ENCODE measurements around the gene SRBD1.
"Not testable (repeated sequence)": the region's sequence is repeated elsewhere in the genome, so short reads cannot be mapped to it uniquely, and the experiment has no call there.

Gene SRBD1

GRCh38 chr2:45426025-45426424, 185.0 kb downstream of the SRBD1 start:
- not testable (repeated sequence) for DNase-seq (ENCODE audit: low read depth)

- no peak for DNase-seq (ENCODE audit: low read depth)
These were observed 188.1 kb downstream of the SRBD1 start for GRCh38 chr2:45422921-45423320.

- no peak for DNase-seq (ENCODE audit: low read depth)
These were observed 192.5 kb downstream of the SRBD1 start for GRCh38 chr2:45418532-45418931.

- no peak for DNase-seq (ENCODE audit: low read depth)
These were observed 195.4 kb downstream of the SRBD1 start for GRCh38 chr2:45415534-45416123.

GRCh38 chr2:45412754-45413379, 198.2 kb downstream of the SRBD1 start:
- no peak for DNase-seq (ENCODE audit: low read depth)

- DNase-seq (ENCODE audit: low read depth) = no peak
These were observed 201.4 kb downstream of the SRBD1 start for GRCh38 chr2:45409677-45410076.

GRCh38 chr2:45406621-45407020, 204.4 kb downstream of the SRBD1 start:
- no peak for DNase-seq (ENCODE audit: low read depth)

- DNase-seq (ENCODE audit: low read depth) = no peak
These were observed 206.2 kb downstream of the SRBD1 start for GRCh38 chr2:45404807-45405297.

- DNase-seq (ENCODE audit: low read depth) = no peak
These were observed 208.0 kb downstream of the SRBD1 start for GRCh38 chr2:45403036-45403435.

GRCh38 chr2:45401431-45401922, 209.6 kb downstream of the SRBD1 start:
- DNase-seq (ENCODE audit: low read depth) = no peak

- DNase-seq (ENCODE audit: low read depth) = no peak
These were observed 211.9 kb downstream of the SRBD1 start for GRCh38 chr2:45399040-45399784.

- DNase-seq (ENCODE audit: low read depth) = no peak
These were observed 213.8 kb downstream of the SRBD1 start for GRCh38 chr2:45397292-45397691.

- no peak for DNase-seq (ENCODE audit: low read depth)
These were observed 214.4 kb downstream of the SRBD1 start for GRCh38 chr2:45396671-45397070.

- DNase-seq (ENCODE audit: low read depth) = no peak
These were observed 216.2 kb downstream of the SRBD1 start for GRCh38 chr2:45394842-45395241.

- no peak for DNase-seq (ENCODE audit: low read depth)
These were observed 216.9 kb downstream of the SRBD1 start for GRCh38 chr2:45394216-45394615.

GRCh38 chr2:45391866-45392265, 219.2 kb downstream of the SRBD1 start:
- no peak for DNase-seq (ENCODE audit: low read depth)

GRCh38 chr2:45390861-45391260, 220.2 kb downstream of the SRBD1 start:
- no peak for DNase-seq (ENCODE audit: low read depth)

GRCh38 chr2:45390441-45390840, 220.6 kb downstream of the SRBD1 start:
- DNase-seq (ENCODE audit: low read depth) = no peak

- DNase-seq (ENCODE audit: low read depth) = no peak
These were observed 222.4 kb downstream of the SRBD1 start for GRCh38 chr2:45388541-45389100.

- DNase-seq (ENCODE audit: low read depth) = no peak
These were observed 228.3 kb downstream of the SRBD1 start for GRCh38 chr2:45382744-45383143.

GRCh38 chr2:45380131-45380836, 230.8 kb downstream of the SRBD1 start:
- DNase-seq (ENCODE audit: low read depth) = no peak

All from activated T-helper 9 cell treated with anti-CD3 and anti-CD28 coated beads, Interleukin-2, amount 50 U/mL, for 16 hours (primary cell).